ENCODE results near the gene IGFN1.

IGFN1 gene

GRCh38 chr1:201212056-201212455, 21.4 kb downstream of the IGFN1 start:
- no peak for TF ChIP-seq CTCF (IDR thresholded peaks at IDR 0.05)

- TF ChIP-seq CTCF (IDR thresholded peaks at IDR 0.05): no peak
These were observed 21.9 kb downstream of the IGFN1 start for GRCh38 chr1:201212461-201213055.

GRCh38 chr1:201213106-201213770, 22.6 kb downstream of the IGFN1 start:
- no peak for TF ChIP-seq CTCF (IDR thresholded peaks at IDR 0.05)

- no peak for TF ChIP-seq CTCF (IDR thresholded peaks at IDR 0.05)
These were observed 23.3 kb downstream of the IGFN1 start for GRCh38 chr1:201213926-201214325.

GRCh38 chr1:201214461-201214860, 23.8 kb downstream of the IGFN1 start:
- TF ChIP-seq CTCF (IDR thresholded peaks at IDR 0.05): no peak

- no peak for TF ChIP-seq CTCF (IDR thresholded peaks at IDR 0.05)
These were observed 24.3 kb downstream of the IGFN1 start for GRCh38 chr1:201214886-201215285.

- TF ChIP-seq CTCF (IDR thresholded peaks at IDR 0.05): no peak
These were observed 25.1 kb downstream of the IGFN1 start for GRCh38 chr1:201215531-201216357.
